Osteoblast (primary cell): Measurements from ENCODE around the gene HOXB3. TPM values are rescaled to one million over a fixed set of nuclear protein-coding genes. Genes with fewer than 3 reads are reported as not detected.

Experiments used
- DNase-seq: peaks from one replicate; pipeline ENCODE4 v3.0.0; 2011; ENCODE audit warnings: low spot score, mixed read lengths; ENCODE audit not compliant: insufficient read length; ENCODE audit errors: missing footprints
- H2AFZ ChIP-seq: 2 replicates; pipeline ENCODE4 v1.6.0; 2011; ENCODE audit warnings: mild to moderate bottlenecking, low read length
- H3K27ac ChIP-seq: 2 replicates; pipeline ENCODE4 v1.5.1; 2011; ENCODE audit warnings: mild to moderate bottlenecking, low read depth, low read length, moderate library complexity
- H3K27me3 ChIP-seq: 2 replicates; pipeline ENCODE4 v1.6.0; 2012; ENCODE audit warnings: mild to moderate bottlenecking, control low read depth, inconsistent platforms, low read length, moderate library complexity; ENCODE audit not compliant: insufficient read depth
- H3K36me3 ChIP-seq: 2 replicates; pipeline ENCODE4 v1.5.1; 2011; ENCODE audit warnings: mild to moderate bottlenecking, low read length, control low read depth, moderate library complexity; ENCODE audit not compliant: insufficient read depth
- H3K4me1 ChIP-seq: 2 replicates; pipeline ENCODE4 v1.5.1; 2011; ENCODE audit warnings: mild to moderate bottlenecking, low read length, control low read depth, moderate library complexity; ENCODE audit not compliant: insufficient read depth
- H3K4me2 ChIP-seq: 2 replicates; pipeline ENCODE4 v1.6.0; 2011; ENCODE audit warnings: mild to moderate bottlenecking, low read length; ENCODE audit not compliant: insufficient read depth
- H3K4me3 ChIP-seq: fragments of 200-600 bp; sonication (generic); 3 replicates; pipeline ENCODE4 v1.5.1; 2012; ENCODE audit warnings: mild to moderate bottlenecking, low read length, inconsistent platforms; ENCODE audit not compliant: insufficient read depth
- H3K79me2 ChIP-seq: 2 replicates; pipeline ENCODE4 v1.6.0; 2012; ENCODE audit warnings: mild to moderate bottlenecking, low read length, control low read depth, inconsistent platforms; ENCODE audit not compliant: insufficient read depth
- H3K9me3 ChIP-seq: 2 replicates; pipeline ENCODE4 v1.5.1; 2011; ENCODE audit warnings: low read depth, low read length, control low read depth
- H4K20me1 ChIP-seq: 2 replicates; pipeline ENCODE4 v1.6.0; 2012; ENCODE audit warnings: mild to moderate bottlenecking, low read length, control low read depth; ENCODE audit not compliant: insufficient read depth
- total RNA-seq: library from RNA; depleted of rRNA; stranded (reverse); fragments of >200 nt; gene quantifications from 2 replicates; pipeline ENCODE4 v1.2.3, GENCODE V29; 2012
- TF ChIP-seq, protein P1 (sequence below): IDR thresholded peaks from 2 replicates; pipeline ENCODE4 v1.5.1; 2011; ENCODE audit warnings: mild to moderate bottlenecking, low read depth, low read length, moderate library complexity; ENCODE audit errors: extremely low read depth

The HOXB3 gene
- total RNA-seq, 1 donor: 1.8 TPM

- Histone ChIP-seq H3K9me3 (no peaks in the 10 kb centered on the region), H3K79me2 (no peaks in the 10 kb centered on the region), H3K4me2 (no peak overlapping the region), H2AFZ (no peak overlapping the region), H3K27me3 (peaks cover 89% of the 10 kb centered on the region), H4K20me1 (no peaks in the 10 kb centered on the region), H3K4me1 (no peaks in the 10 kb centered on the region), H3K36me3 (no peaks in the 10 kb centered on the region), H3K4me3 (no peak overlapping the region), H3K27ac (no peak overlapping the region)
- DNase-seq: no peak
- TF ChIP-seq, protein P1, sequence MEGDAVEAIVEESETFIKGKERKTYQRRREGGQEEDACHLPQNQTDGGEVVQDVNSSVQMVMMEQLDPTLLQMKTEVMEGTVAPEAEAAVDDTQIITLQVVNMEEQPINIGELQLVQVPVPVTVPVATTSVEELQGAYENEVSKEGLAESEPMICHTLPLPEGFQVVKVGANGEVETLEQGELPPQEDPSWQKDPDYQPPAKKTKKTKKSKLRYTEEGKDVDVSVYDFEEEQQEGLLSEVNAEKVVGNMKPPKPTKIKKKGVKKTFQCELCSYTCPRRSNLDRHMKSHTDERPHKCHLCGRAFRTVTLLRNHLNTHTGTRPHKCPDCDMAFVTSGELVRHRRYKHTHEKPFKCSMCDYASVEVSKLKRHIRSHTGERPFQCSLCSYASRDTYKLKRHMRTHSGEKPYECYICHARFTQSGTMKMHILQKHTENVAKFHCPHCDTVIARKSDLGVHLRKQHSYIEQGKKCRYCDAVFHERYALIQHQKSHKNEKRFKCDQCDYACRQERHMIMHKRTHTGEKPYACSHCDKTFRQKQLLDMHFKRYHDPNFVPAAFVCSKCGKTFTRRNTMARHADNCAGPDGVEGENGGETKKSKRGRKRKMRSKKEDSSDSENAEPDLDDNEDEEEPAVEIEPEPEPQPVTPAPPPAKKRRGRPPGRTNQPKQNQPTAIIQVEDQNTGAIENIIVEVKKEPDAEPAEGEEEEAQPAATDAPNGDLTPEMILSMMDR: no peak
Measured at GRCh38 chr17:48562934-48563333, 27.1 kb downstream of the HOXB3 start.

DNA sequence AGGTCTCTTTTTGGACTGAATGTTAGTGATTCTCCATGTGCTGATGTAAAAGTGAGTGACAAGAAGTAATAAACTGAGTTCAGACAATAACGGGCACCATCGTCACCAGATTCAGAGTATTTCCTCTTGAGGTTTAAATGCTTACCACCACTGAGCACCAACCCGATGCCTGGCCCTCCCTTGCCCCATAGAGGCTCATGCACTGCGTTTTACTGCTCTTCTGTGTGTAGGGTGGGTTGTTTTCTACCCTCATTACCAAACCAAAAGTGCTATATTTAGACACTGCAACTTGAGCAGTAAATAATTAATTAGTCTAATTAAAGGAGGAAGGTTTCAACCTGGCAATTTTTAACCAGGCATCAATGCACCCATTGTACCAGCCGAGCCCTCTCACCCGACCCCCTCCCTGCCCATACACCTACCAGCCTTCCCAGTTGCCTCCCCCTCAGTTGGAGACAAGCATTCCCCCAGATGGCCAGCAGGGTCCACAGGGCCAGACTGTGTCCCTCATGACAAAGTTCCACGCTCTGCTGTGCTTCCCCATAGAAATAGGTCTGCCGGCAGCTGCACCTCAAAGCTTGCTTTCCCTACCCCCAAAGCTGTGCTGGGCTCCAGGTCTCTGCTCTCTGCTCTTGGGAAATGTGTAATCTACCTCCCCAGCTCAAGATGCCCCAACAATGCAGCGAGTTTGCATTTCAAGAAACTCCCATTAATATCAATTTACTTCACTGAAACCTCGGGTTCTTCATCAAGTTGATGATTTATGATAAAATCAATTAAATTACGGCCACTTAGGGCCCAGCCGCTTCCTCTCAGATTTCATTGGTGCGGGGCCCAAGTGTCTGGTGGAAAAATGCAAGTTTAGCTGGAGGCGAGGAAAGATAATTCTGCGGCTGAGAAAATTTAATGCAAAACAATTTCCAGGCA lies 27.9 kb downstream of the HOXB3 start:
- Histone ChIP-seq H4K20me1 (no peaks in the 10 kb centered on the region), H3K36me3 (no peaks in the 10 kb centered on the region), H3K27ac (no peak overlapping the region), H2AFZ (no peak overlapping the region), H3K27me3 (peaks cover 89% of the 10 kb centered on the region), H3K4me3 (no peak overlapping the region), H3K4me1 (no peaks in the 10 kb centered on the region), H3K4me2 (no peak overlapping the region), H3K79me2 (no peaks in the 10 kb centered on the region), H3K9me3 (no peaks in the 10 kb centered on the region)
- DNase-seq: no peak
- TF ChIP-seq, protein P1: no peak

DNA sequence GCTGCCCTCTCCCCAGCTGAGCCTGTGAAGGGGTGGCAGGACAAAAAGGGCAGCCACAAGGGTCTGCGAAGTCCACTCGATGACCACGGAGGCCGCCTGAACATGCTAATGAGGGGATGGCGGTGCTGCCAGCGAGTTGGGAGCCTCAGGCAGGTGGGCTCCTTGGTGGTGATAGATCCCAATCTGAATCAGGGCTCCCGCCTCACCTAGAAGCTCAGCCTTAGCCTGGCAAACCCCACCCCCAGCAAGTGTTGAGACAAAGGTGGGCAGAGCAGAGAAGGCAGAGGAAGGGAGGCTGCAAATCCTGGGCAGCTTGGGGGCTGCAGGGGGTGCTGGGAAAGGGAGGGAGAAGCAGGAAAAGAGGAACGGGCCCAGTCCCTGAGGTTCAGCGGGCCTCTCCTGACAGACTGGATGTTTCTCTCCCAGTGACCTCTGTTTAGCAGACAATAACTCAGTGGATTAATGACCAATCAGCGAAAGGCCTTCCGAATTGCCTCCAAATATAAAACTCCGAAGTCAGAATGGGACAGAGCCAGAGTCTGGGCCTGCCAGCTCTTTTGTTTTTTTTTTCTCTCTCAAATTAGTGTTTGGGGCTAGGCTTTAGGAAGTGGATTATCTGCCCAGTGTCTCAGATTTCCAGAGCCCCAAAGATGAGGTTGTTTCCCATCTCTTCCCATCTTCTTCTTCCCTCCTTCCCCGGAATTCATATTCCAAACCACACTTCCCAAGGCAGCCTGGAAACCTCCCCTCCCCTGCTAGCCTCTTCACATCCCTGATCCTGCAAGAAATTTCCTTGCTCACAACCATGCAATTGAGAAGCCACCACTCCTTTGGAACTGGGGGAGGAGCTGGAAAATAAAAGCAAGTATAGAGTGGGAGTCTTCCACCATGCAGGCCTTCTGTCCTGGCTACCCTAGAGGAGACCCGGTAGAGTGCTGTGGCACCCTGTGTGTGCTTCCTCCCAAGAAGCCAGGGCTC lies 29.9 kb downstream of the HOXB3 start:
- H3K4me3 ChIP-seq: no peak overlapping the region
- H4K20me1 ChIP-seq: no peaks in the 10 kb centered on the region
- TF ChIP-seq, protein P1: no peak
- no peaks in the 10 kb centered on the region for H3K79me2 ChIP-seq
- no peak for DNase-seq
- H3K36me3 ChIP-seq: no peaks in the 10 kb centered on the region
- H3K9me3 ChIP-seq: no peaks in the 10 kb centered on the region
- H3K4me1 ChIP-seq: no peaks in the 10 kb centered on the region
- no peak overlapping the region for H3K27ac ChIP-seq
- no peak overlapping the region for H2AFZ ChIP-seq
- no peak overlapping the region for H3K4me2 ChIP-seq
- H3K27me3 ChIP-seq: peaks cover 82% of the 10 kb centered on the region
